IMR-90 (cell line): ENCODE data around the gene CNKSR3. TPM values are rescaled to one million over a fixed set of nuclear protein-coding genes. Genes with fewer than 3 reads are reported as not detected.

Experiments used
- ATAC-seq: fragments of 200-7000 bp; cut with Tn5 transposase; 2 replicates; pipeline ENCODE4 v1.9.1; 2020; ENCODE audit warnings: low read depth, mild to moderate bottlenecking, moderate library complexity
- BruUV-seq: library from RNA; stranded (reverse); fragments of 400-500 nt; replicated peaks from 2 replicates; lab custom pipeline; 2021; lab: Mats Ljungman, UMichigan
- CTCF ChIA-PET: fragments of 300-600 bp; formaldehyde crosslinking; extraction: SDS; loops from one replicate; lab custom pipeline; 2021; ENCODE audit warnings: antibody characterized with exemption; lab: Yijun Ruan, JAX
- POLR2A ChIA-PET: fragments of 300-600 bp; sonication (Branson Sonifier 250); formaldehyde crosslinking; loops from one replicate; lab custom pipeline; 2022; ENCODE audit warnings: antibody characterized with exemption; ENCODE audit not compliant: unreplicated experiment; lab: Charles Lee
- DNase-seq: peaks from one replicate; pipeline ENCODE4 v3.0.0; 2013
- H2AFZ ChIP-seq: replicated peaks from 2 replicates; pipeline ENCODE3; 2013; ENCODE audit warnings: low read length, mild to moderate bottlenecking; ENCODE audit not compliant: poor library complexity
- H2AK5ac ChIP-seq: 2 replicates; pipeline ENCODE4 v1.6.1; 2013; ENCODE audit warnings: low read depth, low read length, inconsistent platforms
- H2AK9ac ChIP-seq: replicated peaks from 2 replicates; pipeline ENCODE3; 2013; ENCODE audit warnings: mild to moderate bottlenecking, low read depth, low read length, moderate library complexity; ENCODE audit not compliant: poor library complexity
- H2BK120ac ChIP-seq: 2 replicates; pipeline ENCODE4 v1.6.1; 2013; ENCODE audit warnings: low read depth, low read length, inconsistent platforms
- H2BK15ac ChIP-seq: 3 replicates; pipeline ENCODE4 v1.6.1; 2013; ENCODE audit warnings: low read depth, low read length, inconsistent platforms
- H2BK20ac ChIP-seq: 2 replicates; pipeline ENCODE4 v1.6.1; 2013; ENCODE audit warnings: low read depth, mild to moderate bottlenecking, inconsistent platforms, low read length, moderate library complexity
- H2BK5ac ChIP-seq: 2 replicates; pipeline ENCODE4 v1.6.1; 2013; ENCODE audit warnings: mild to moderate bottlenecking, low read depth, low read length, inconsistent platforms; ENCODE audit not compliant: poor library complexity, severe bottlenecking
- H3K14ac ChIP-seq: replicated peaks from 2 replicates; pipeline ENCODE4 v1.6.1; 2013; ENCODE audit warnings: low read depth, low read length, inconsistent platforms
- H3K18ac ChIP-seq: 2 replicates; pipeline ENCODE4 v1.6.1; 2013; ENCODE audit warnings: low read depth, low read length, control low read depth
- H3K23ac ChIP-seq: 2 replicates; pipeline ENCODE4 v1.6.1; 2013; ENCODE audit warnings: low read depth, low read length, inconsistent platforms
- H3K27ac ChIP-seq: 2 replicates; pipeline ENCODE4 v1.5.1; 2013; ENCODE audit warnings: mild to moderate bottlenecking, control low read depth, low read length; ENCODE audit not compliant: insufficient read depth
- H3K27me3 ChIP-seq: 2 replicates; pipeline ENCODE4 v1.6.1; 2013; ENCODE audit warnings: low read length; ENCODE audit not compliant: control insufficient read depth, insufficient read depth
- H3K36me3 ChIP-seq: 2 replicates; pipeline ENCODE4 v1.6.1; 2013; ENCODE audit warnings: low read length, mixed read lengths; ENCODE audit not compliant: control insufficient read depth, insufficient read depth
- H3K4ac ChIP-seq: 2 replicates; pipeline ENCODE4 v1.6.1; 2013; ENCODE audit warnings: low read depth, low read length, inconsistent platforms
- H3K4me1 ChIP-seq: 2 replicates; pipeline ENCODE4 v1.6.1; 2013; ENCODE audit warnings: low read length, mixed read lengths; ENCODE audit not compliant: control insufficient read depth, insufficient read depth
- H3K4me2 ChIP-seq: 2 replicates; pipeline ENCODE4 v1.6.1; 2013; ENCODE audit warnings: low read depth, mild to moderate bottlenecking, control low read depth, low read length, moderate library complexity
- H3K4me3 ChIP-seq: 2 replicates; pipeline ENCODE4 v1.5.1; 2013; ENCODE audit warnings: low read depth, mild to moderate bottlenecking, control low read depth, low read length, moderate library complexity; ENCODE audit not compliant: insufficient read depth
- H3K56ac ChIP-seq: 2 replicates; pipeline ENCODE4 v1.6.1; 2013; ENCODE audit warnings: low read length, inconsistent platforms; ENCODE audit not compliant: insufficient read depth; ENCODE audit errors: extremely low read depth
- H3K79me1 ChIP-seq, 2 experiments: 2 replicates each; pipeline ENCODE4 v1.6.1; 2013; ENCODE audit warnings: low read length in 2 of 2, inconsistent platforms in 1 of 2, low read depth in 1 of 2
- H3K9ac ChIP-seq: 2 replicates; pipeline ENCODE4 v1.6.1; 2013; ENCODE audit warnings: low read depth, low read length, control low read depth
- H3K9me1 ChIP-seq: 2 replicates; pipeline ENCODE4 v1.6.1; 2013; ENCODE audit warnings: low read length, inconsistent platforms; ENCODE audit not compliant: insufficient read depth
- H3K9me3 ChIP-seq: 2 replicates; pipeline ENCODE4 v1.6.1; 2013; ENCODE audit warnings: low read length; ENCODE audit not compliant: control insufficient read depth, insufficient read depth
- H4K20me1 ChIP-seq: 2 replicates; pipeline ENCODE4 v1.6.1; 2013; ENCODE audit warnings: low read length, inconsistent platforms; ENCODE audit not compliant: insufficient read depth
- H4K5ac ChIP-seq: 2 replicates; pipeline ENCODE4 v1.6.1; 2013; ENCODE audit warnings: mild to moderate bottlenecking, low read depth, low read length, control low read depth
- H4K8ac ChIP-seq, 2 experiments: 2 replicates each; pipeline ENCODE4 v1.6.1; 2013; ENCODE audit warnings: low read depth in 2 of 2, low read length in 2 of 2, control low read depth in 1 of 2, inconsistent platforms in 1 of 2
- H4K91ac ChIP-seq: 2 replicates; pipeline ENCODE4 v1.6.1; 2013; ENCODE audit warnings: low read depth, low read length, inconsistent platforms; ENCODE audit not compliant: insufficient read depth
- CHD1 ChIP-seq: IDR thresholded peaks from 2 replicates; pipeline ENCODE4 v1.6.1; 2012; ENCODE audit warnings: low read depth, low read length, improper control_type of control experiment
- MXI1 ChIP-seq: IDR thresholded peaks from 2 replicates; pipeline ENCODE4 v1.6.1; 2012; ENCODE audit warnings: low read depth, mild to moderate bottlenecking, low read length, moderate library complexity, borderline replicate concordance
- WGBS, 2 experiments: methylation state at CpG; one replicate each; pipeline versions ENCODE4 v1.1.5 to v1.1.7; 2013; ENCODE audit warnings: missing lambda C conversion rate in 2 of 2; ENCODE audit not compliant: insufficient read length in 1 of 2; ENCODE audit errors: extremely low coverage in 2 of 2; 5-methylcytosine and 5-hydroxymethylcytosine counted together
- dilution Hi-C: fragments of 300-500 bp; cut with HindIII; formaldehyde crosslinking; loops from one replicate; pipeline ENCODE4 v1.14.3; 2018; ENCODE audit warnings: low sequenced_read_pairs; ENCODE audit not compliant: unreplicated experiment
- in situ Hi-C: fragments of 300-500 bp; cut with MboI; formaldehyde crosslinking; loops from 3 replicates; pipeline ENCODE4 v1.14.3; 2019; ENCODE audit warnings: low sequenced_read_pairs, inconsistent platforms, mixed read lengths
- intact Hi-C: fragments of 100-400 bp; cut with micrococcal nuclease; formaldehyde crosslinking; loops from 2 replicates; pipeline ENCODE4 v1.10.0; 2022
- polyA plus RNA-seq, 3 experiments: library from polyadenylated mRNA; depleted of rRNA; stranded (reverse); fragments of >200 nt; gene quantifications; 2 replicates each; pipeline ENCODE4 v1.2.3, GENCODE V29; 2012; ENCODE audit warnings: low replicate concordance in 1 of 3
- total RNA-seq: library from RNA; depleted of rRNA; stranded (reverse); fragments of >200 nt; gene quantifications from 2 replicates; pipeline ENCODE4 v1.2.3, GENCODE V29; 2012

CNKSR3 gene
- total and polyA plus RNA-seq, 2 of the 4 experiments (the other 2 are of a cell fraction): 6.7 to 15.8 TPM

- Histone ChIP-seq H3K4ac (peak overlapping the region; percentile 6; the same call in 1 of the 2 replicates), H2AFZ (peak overlapping the region; percentile 37)
Observed at GRCh38 chr6:154508573-154509375, 1.7 kb downstream of the CNKSR3 start.

More at GRCh38 chr6:154508573-154509375, 1.7 kb downstream of the CNKSR3 start:
- H3K9me3 ChIP-seq: no peaks in the 10 kb centered on the region
- H4K20me1 ChIP-seq: peaks cover 30% of the 10 kb centered on the region; the same call in 1 of the 2 replicates
- peaks cover 7% of the 10 kb centered on the region for H3K4me1 ChIP-seq
- H3K18ac ChIP-seq: peak overlapping the region; percentile 10; the same call in 1 of the 2 replicates
- no peak overlapping the region; a peak in 1 of 4 replicates for H4K8ac ChIP-seq
- H3K27me3 ChIP-seq: no peaks in the 10 kb centered on the region
- TF ChIP-seq MXI1 (peak; percentile 92), CHD1 (no peak)
- H2BK20ac ChIP-seq: no peak overlapping the region
- no peak overlapping the region for H2BK120ac ChIP-seq
- H2BK5ac ChIP-seq: no peak overlapping the region
- H3K27ac ChIP-seq: peak overlapping the region; percentile 89
- WGBS, 2 experiments: no CpG with 5 or more reads among the region's 14 CpGs
- intact Hi-C loops: loop anchor here (2.0 to 10.0 kb wide), 2 partner anchors 296 to 354 kb away; no protein-coding TSS in a partner anchor
- H3K4me2 ChIP-seq: peak overlapping the region; percentile 99
- H3K14ac ChIP-seq: peak overlapping the region; percentile 10; the same call in 1 of the 2 replicates
- in situ Hi-C loops: no loop called here
- DNase-seq (peak; percentile 56), ATAC-seq (no peak)
- 0 out of 2 replicates have a peak overlapping the region, but pooled peaks have one; percentile 18 for H2AK5ac ChIP-seq
- CTCF ChIA-PET: no interaction called here
- dilution Hi-C loops: no loop called here
- H2BK15ac ChIP-seq: no peak overlapping the region
- peak overlapping the region; percentile 78 for H3K9ac ChIP-seq
- POLR2A ChIA-PET: interaction anchor here (0.8 kb wide), 1 partner anchor 11 kb away, joined by 3 read pairs; no protein-coding TSS in a partner anchor
- H3K4me3 ChIP-seq: peak overlapping the region; percentile 88
- BruUV-seq: TSS peak; percentile 18
- H3K23ac ChIP-seq: peak overlapping the region; percentile 77
- H4K5ac ChIP-seq: no peak overlapping the region
- H3K56ac ChIP-seq: peak overlapping the region; percentile 23; the same call in 1 of the 2 replicates
- peaks cover 33 to 57% of the 10 kb centered on the region in 2 experiments for H3K79me1 ChIP-seq
- peak overlapping the region; percentile 43 for H2AK9ac ChIP-seq
- H3K9me1 ChIP-seq: peaks cover 15% of the 10 kb centered on the region
- H4K91ac ChIP-seq: no peak overlapping the region
- no peaks in the 10 kb centered on the region; the same call in 1 of the 2 replicates for H3K36me3 ChIP-seq
